Endothelial cell of umbilical vein (primary cell): Measurements from ENCODE around the gene SEC31A.

ENCODE experiments used
- EZH2 ChIP-seq: IDR thresholded peaks from 2 replicates; pipeline ENCODE4 v1.6.1; 2012; ENCODE audit warnings: borderline replicate concordance, low read depth, mild to moderate bottlenecking, moderate library complexity, low read length, inconsistent platforms; ENCODE audit not compliant: severe bottlenecking
- GATA2 ChIP-seq: IDR thresholded peaks from 2 replicates; pipeline ENCODE4 v1.7.0; 2011; ENCODE audit warnings: low read depth, mild to moderate bottlenecking, moderate library complexity, mixed read lengths, low read length; ENCODE audit not compliant: insufficient read length, insufficient read depth
- JUN ChIP-seq: IDR thresholded peaks from 2 replicates; pipeline ENCODE4 v1.6.1; 2011; ENCODE audit warnings: borderline replicate concordance, low read depth; ENCODE audit not compliant: insufficient read length, insufficient read depth
- MYC ChIP-seq: IDR thresholded peaks from one replicate; pipeline ENCODE4 v1.6.1; 2011; ENCODE audit warnings: mild to moderate bottlenecking, low read depth, low read length
- POLR2A ChIP-seq: IDR thresholded peaks from 2 replicates; pipeline ENCODE4 v1.6.1; 2012; ENCODE audit warnings: low read depth, mild to moderate bottlenecking, control low read depth, low read length
- POLR2AphosphoS5 ChIP-seq: IDR thresholded peaks from 2 replicates; pipeline ENCODE4 v1.6.1; 2012; ENCODE audit warnings: low read depth, mild to moderate bottlenecking, control low read depth, low read length, moderate library complexity; ENCODE audit not compliant: insufficient read depth
- TF ChIP-seq, protein P1 (sequence below), 2 donors: IDR thresholded peaks; 1 replicate in 1 of 2; 2 replicates in 1 of 2; pipeline ENCODE4 v1.5.1; 2011; ENCODE audit warnings: low read length in 2 of 2, mild to moderate bottlenecking in 2 of 2, moderate library complexity in 2 of 2, control low read depth in 1 of 2, inconsistent platforms in 1 of 2, low read depth in 1 of 2; ENCODE audit not compliant: insufficient read depth in 1 of 2; ENCODE audit errors: extremely low read depth in 1 of 2
- TF ChIP-seq, protein P2 (sequence below): IDR thresholded peaks from 2 replicates; pipeline ENCODE4 v1.6.1; 2011; ENCODE audit not compliant: insufficient read depth, insufficient read length

DNA sequence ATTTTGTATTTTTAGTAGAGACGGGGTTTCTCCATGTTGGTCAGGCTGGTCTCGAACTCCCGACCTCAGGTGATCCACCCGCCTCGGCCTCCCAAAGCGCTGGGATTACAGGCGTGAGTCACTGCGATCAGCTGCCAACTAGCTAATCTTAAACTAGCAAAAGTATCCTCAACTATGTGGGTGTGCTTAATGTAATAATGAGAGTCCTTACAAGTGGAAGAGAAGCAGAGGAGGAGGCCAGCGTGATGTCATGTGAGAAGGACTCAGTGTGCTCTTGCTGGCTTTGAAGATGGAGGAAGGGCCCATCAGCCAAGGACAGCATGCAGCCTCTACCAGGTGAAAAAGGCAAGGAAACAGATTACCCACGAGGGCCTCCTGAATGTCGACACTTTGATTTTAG is 111.9 kb downstream of the SEC31A start:
- TF ChIP-seq EZH2, result no peak
- TF ChIP-seq, protein P1, sequence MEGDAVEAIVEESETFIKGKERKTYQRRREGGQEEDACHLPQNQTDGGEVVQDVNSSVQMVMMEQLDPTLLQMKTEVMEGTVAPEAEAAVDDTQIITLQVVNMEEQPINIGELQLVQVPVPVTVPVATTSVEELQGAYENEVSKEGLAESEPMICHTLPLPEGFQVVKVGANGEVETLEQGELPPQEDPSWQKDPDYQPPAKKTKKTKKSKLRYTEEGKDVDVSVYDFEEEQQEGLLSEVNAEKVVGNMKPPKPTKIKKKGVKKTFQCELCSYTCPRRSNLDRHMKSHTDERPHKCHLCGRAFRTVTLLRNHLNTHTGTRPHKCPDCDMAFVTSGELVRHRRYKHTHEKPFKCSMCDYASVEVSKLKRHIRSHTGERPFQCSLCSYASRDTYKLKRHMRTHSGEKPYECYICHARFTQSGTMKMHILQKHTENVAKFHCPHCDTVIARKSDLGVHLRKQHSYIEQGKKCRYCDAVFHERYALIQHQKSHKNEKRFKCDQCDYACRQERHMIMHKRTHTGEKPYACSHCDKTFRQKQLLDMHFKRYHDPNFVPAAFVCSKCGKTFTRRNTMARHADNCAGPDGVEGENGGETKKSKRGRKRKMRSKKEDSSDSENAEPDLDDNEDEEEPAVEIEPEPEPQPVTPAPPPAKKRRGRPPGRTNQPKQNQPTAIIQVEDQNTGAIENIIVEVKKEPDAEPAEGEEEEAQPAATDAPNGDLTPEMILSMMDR (IDR thresholded peaks at IDR 0.05; ENCODE audit: extremely low read depth in 1 of 2, insufficient read depth in 1 of 2, low read depth in 1 of 2, low read length in 2 of 2), result no peak
- TF ChIP-seq POLR2A, result no peak
- TF ChIP-seq JUN, result no peak
- TF ChIP-seq, protein P2, sequence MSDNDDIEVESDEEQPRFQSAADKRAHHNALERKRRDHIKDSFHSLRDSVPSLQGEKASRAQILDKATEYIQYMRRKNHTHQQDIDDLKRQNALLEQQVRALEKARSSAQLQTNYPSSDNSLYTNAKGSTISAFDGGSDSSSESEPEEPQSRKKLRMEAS, result no peak
- TF ChIP-seq MYC, result no peak
- no peak for TF ChIP-seq POLR2AphosphoS5
- TF ChIP-seq GATA2, result no peak
